HG02973 (cell line): ENCODE measurements around the gene TRAPPC3.
"Not testable (repeated sequence)": the region's sequence is repeated elsewhere in the genome, so short reads cannot be mapped to it uniquely, and the experiment has no call there.

ENCODE experiments used
- ATAC-seq: cut with Tn5 transposase; IDR thresholded peaks from one replicate; pipeline ENCODE4 v1.9.1; 2021; ENCODE audit warnings: moderate library complexity; ENCODE audit not compliant: unreplicated experiment

TRAPPC3 gene

GRCh38 chr1:36166938-36167905 lies 17.9 kb upstream of the TRAPPC3 start:
- ATAC-seq, result no peak

GRCh38 chr1:36166136-36166535 lies 16.9 kb upstream of the TRAPPC3 start:
- no peak for ATAC-seq

GRCh38 chr1:36165145-36165544 lies 15.9 kb upstream of the TRAPPC3 start:
- no peak for ATAC-seq

- no peak for ATAC-seq
Observed at GRCh38 chr1:36164361-36164760, 15.1 kb upstream of the TRAPPC3 start.

- ATAC-seq, result no peak
Observed at GRCh38 chr1:36163426-36163825, 14.1 kb upstream of the TRAPPC3 start.

GRCh38 chr1:36162680-36163239 lies 13.5 kb upstream of the TRAPPC3 start:
- ATAC-seq, result no peak

GRCh38 chr1:36161641-36162531 lies 12.6 kb upstream of the TRAPPC3 start:
- peak; percentile 39 for ATAC-seq

- ATAC-seq, result no peak
Observed at GRCh38 chr1:36160949-36161485, 11.7 kb upstream of the TRAPPC3 start.

GRCh38 chr1:36160388-36160948 lies 11.2 kb upstream of the TRAPPC3 start:
- no peak for ATAC-seq

- no peak for ATAC-seq
Observed at GRCh38 chr1:36159614-36160387, 10.5 kb upstream of the TRAPPC3 start.

GRCh38 chr1:36158827-36159252 lies 9.6 kb upstream of the TRAPPC3 start:
- ATAC-seq, result not testable (repeated sequence)

- ATAC-seq, result no peak
Observed at GRCh38 chr1:36157973-36158826, 8.9 kb upstream of the TRAPPC3 start.

- no peak for ATAC-seq
Observed at GRCh38 chr1:36157115-36157903, 8.0 kb upstream of the TRAPPC3 start.

GRCh38 chr1:36156329-36157114 lies 7.2 kb upstream of the TRAPPC3 start:
- peak; percentile 4 for ATAC-seq

- peak; percentile 36 for ATAC-seq
Observed at GRCh38 chr1:36155408-36156328, 6.4 kb upstream of the TRAPPC3 start, which contains the start of gene MAP7D1. MAP7D1 (plus strand) TSS chr1:36156160; CDS start chr1:36156418, 258 bp downstream.

- no peak for ATAC-seq
Observed at GRCh38 chr1:36154765-36155407, 5.6 kb upstream of the TRAPPC3 start.
